HFFc6 (cell line): Measurements from ENCODE around the gene SEMA6D. TPM values are rescaled to one million over a fixed set of nuclear protein-coding genes. Genes with fewer than 3 reads are reported as not detected.

Experiments used
- DNase-seq: peaks from one replicate; pipeline ENCODE4 v3.0.0-alpha.2; 2018
- H3K27ac Mint-ChIP-seq: 2 replicates; pipeline ENCODE4 v1.8.0; 2020; ENCODE audit warnings: mild to moderate bottlenecking, mixed read lengths
- H3K27me3 Mint-ChIP-seq: 2 replicates; pipeline ENCODE4 v1.8.0; 2021; ENCODE audit warnings: mild to moderate bottlenecking, moderate library complexity, mixed read lengths; ENCODE audit not compliant: insufficient read depth
- H3K36me3 Mint-ChIP-seq: 2 replicates; pipeline ENCODE4 v1.8.0; 2021; ENCODE audit warnings: low read depth, mixed read lengths
- H3K4me1 Mint-ChIP-seq: 2 replicates; pipeline ENCODE4 v1.8.0; 2020; ENCODE audit warnings: low read depth, mixed read lengths
- H3K4me3 Mint-ChIP-seq: 2 replicates; pipeline ENCODE4 v1.8.0; 2020; ENCODE audit warnings: mild to moderate bottlenecking, moderate library complexity, mixed read lengths
- H3K9me3 Mint-ChIP-seq: 2 replicates; pipeline ENCODE4 v1.8.0; 2020; ENCODE audit warnings: mild to moderate bottlenecking, mixed read lengths
- CTCF ChIP-seq: fragments of 200-600 bp; sonication (generic); IDR thresholded peaks from 2 replicates; pipeline ENCODE4 v1.5.0; 2021; ENCODE audit warnings: antibody characterized with exemption, mild to moderate bottlenecking
- total RNA-seq, 6 experiments: library from RNA; stranded (reverse); fragmentation: NEBNext Ultra II Directional; extraction: Animal tissue kit (Norgen Biotek cat#: 25700); gene quantifications; 2 replicates in 1 of 6; 3 replicates in 5 of 6; pipeline ENCODE4 v1.2.3, GENCODE V29; 2021

Gene SEMA6D
- total RNA-seq, 6 experiments from 2014 or later, result 1.4 to 2.8 (median 2.4) TPM

GRCh38 chr15:47756872-47757271, 39.6 kb downstream of the SEMA6D start:
- DNase-seq, result peak; percentile 83
- H3K4me3 Mint-ChIP-seq, result no peak overlapping the region
- no peak for TF ChIP-seq CTCF
- H3K27me3 Mint-ChIP-seq, result no peaks in the 10 kb centered on the region; the same call in 1 of the 2 replicates
- H3K9me3 Mint-ChIP-seq, result peaks cover 28% of the 10 kb centered on the region
- H3K36me3 Mint-ChIP-seq, result peaks cover 36% of the 10 kb centered on the region
- H3K27ac Mint-ChIP-seq, result peak overlapping the region; percentile 60
- peaks cover 17% of the 10 kb centered on the region for H3K4me1 Mint-ChIP-seq

GRCh38 chr15:47757331-47757730, 40.0 kb downstream of the SEMA6D start:
- H3K9me3 Mint-ChIP-seq, result peaks cover 26% of the 10 kb centered on the region
- H3K27me3 Mint-ChIP-seq, result no peaks in the 10 kb centered on the region; the same call in 1 of the 2 replicates
- H3K36me3 Mint-ChIP-seq, result peaks cover 33% of the 10 kb centered on the region
- no peak overlapping the region for H3K4me3 Mint-ChIP-seq
- DNase-seq, result no peak
- no peak for TF ChIP-seq CTCF
- H3K4me1 Mint-ChIP-seq, result peaks cover 17% of the 10 kb centered on the region
- peak overlapping the region; percentile 60 for H3K27ac Mint-ChIP-seq

- Mint-ChIP-seq H3K27ac (no peak overlapping the region), H3K36me3 (peaks cover 10% of the 10 kb centered on the region; the same call in 1 of the 2 replicates)
Observed at GRCh38 chr15:47762621-47763020, 45.3 kb downstream of the SEMA6D start.

GRCh38 chr15:47764666-47765065, 47.4 kb downstream of the SEMA6D start:
- Mint-ChIP-seq H3K27me3 (peaks cover 1% of the 10 kb centered on the region), H3K9me3 (no peaks in the 10 kb centered on the region), H3K4me3 (no peak overlapping the region), H3K36me3 (peaks cover 10% of the 10 kb centered on the region; the same call in 1 of the 2 replicates), H3K4me1 (no peaks in the 10 kb centered on the region), H3K27ac (no peak overlapping the region)
- no peak for DNase-seq
- no peak for TF ChIP-seq CTCF

More at GRCh38 chr15:47762621-47763020, 45.3 kb downstream of the SEMA6D start:
- Mint-ChIP-seq H3K4me1 (no peaks in the 10 kb centered on the region), H3K4me3 (no peak overlapping the region), H3K9me3 (no peaks in the 10 kb centered on the region), H3K27me3 (peaks cover 1% of the 10 kb centered on the region)
- no peak for TF ChIP-seq CTCF
- DNase-seq, result no peak

GRCh38 chr15:47766406-47766805, 49.1 kb downstream of the SEMA6D start:
- Mint-ChIP-seq H3K27ac (no peak overlapping the region), H3K4me3 (no peak overlapping the region), H3K27me3 (peaks cover 1% of the 10 kb centered on the region; the same call in 1 of the 2 replicates), H3K4me1 (no peaks in the 10 kb centered on the region), H3K36me3 (peaks cover 13% of the 10 kb centered on the region; the same call in 1 of the 2 replicates), H3K9me3 (no peaks in the 10 kb centered on the region)
- TF ChIP-seq CTCF, result no peak
- no peak for DNase-seq

- DNase-seq, result no peak
- no peaks in the 10 kb centered on the region for H3K9me3 Mint-ChIP-seq
Observed at GRCh38 chr15:47767035-47767434, 49.7 kb downstream of the SEMA6D start.

More at GRCh38 chr15:47767035-47767434, 49.7 kb downstream of the SEMA6D start:
- no peak for TF ChIP-seq CTCF
- Mint-ChIP-seq H3K27ac (no peak overlapping the region), H3K27me3 (peaks cover 1% of the 10 kb centered on the region; the same call in 1 of the 2 replicates), H3K4me3 (no peak overlapping the region), H3K36me3 (peaks cover 13% of the 10 kb centered on the region; the same call in 1 of the 2 replicates), H3K4me1 (no peaks in the 10 kb centered on the region)
